Testis (tissue), 3 donors: ENCODE measurements around the gene CLDN4. TPM values are rescaled to one million over a fixed set of nuclear protein-coding genes. Genes with fewer than 3 reads are reported as not detected.

Experiments used
- DNase-seq: peaks from one replicate; pipeline ENCODE4 v3.0.0-alpha.2; 2019
- H3K27ac ChIP-seq, 2 donors: fragments of 200-600 bp; sonication (generic); one replicate each; pipeline ENCODE4 v1.5.1; 2019
- H3K27me3 ChIP-seq: fragments of 200-600 bp; sonication (generic); one replicate; pipeline ENCODE4 v1.5.1; 2019
- H3K36me3 ChIP-seq: fragments of 200-600 bp; sonication (generic); one replicate; pipeline ENCODE4 v1.5.1; 2017; ENCODE audit warnings: low read depth; ENCODE audit errors: missing control alignments
- H3K4me1 ChIP-seq: fragments of 200-600 bp; sonication (generic); one replicate; pipeline ENCODE4 v1.5.1; 2019
- H3K4me3 ChIP-seq, 2 donors: fragments of 200-600 bp; sonication (generic); one replicate each; pipeline ENCODE4 v1.5.1; 2017 to 2019
- H3K9me3 ChIP-seq: fragments of 200-600 bp; sonication (generic); one replicate; pipeline ENCODE4 v1.5.1; 2017
- CTCF ChIP-seq, 3 experiments: fragments of 450-650 bp in 2 of 3; fragments of 200-600 bp in 1 of 3; sonication (generic) in 1 of 3; IDR thresholded peaks; one replicate each; pipeline ENCODE4 v1.5.1; 2016 to 2019; ENCODE audit warnings: antibody characterized with exemption in 3 of 3, mild to moderate bottlenecking in 2 of 3, moderate library complexity in 1 of 3
- POLR2A ChIP-seq: fragments of 450-650 bp; IDR thresholded peaks from one replicate; pipeline ENCODE4 v1.6.1; 2017; ENCODE audit warnings: antibody characterized with exemption, mild to moderate bottlenecking, moderate library complexity
- WGBS, 2 donors: methylation state at CpG; one replicate each; pipeline ENCODE4 v1.1.5; 2018; 5-methylcytosine and 5-hydroxymethylcytosine counted together
- intact Hi-C: fragments of 100-400 bp; cut with DNase I; formaldehyde crosslinking; loops from one replicate; pipeline ENCODE4 v1.15.1; 2023; ENCODE audit warnings: low total_unique reads
- polyA plus RNA-seq: library from polyadenylated mRNA; stranded (reverse); fragments of 350-450 nt; fragmentation: Illumina TruSeq; extraction: RNeasy Lipid Tissue Mini Kit (QIAGEN cat#74804); gene quantifications from one replicate; pipeline ENCODE4 v1.2.3, GENCODE V29; 2014; ENCODE audit warnings: low read depth, low replicate concordance; ENCODE audit not compliant: insufficient read depth
- total RNA-seq, 2 donors: library from RNA; depleted of rRNA; stranded (reverse); fragments of >200 nt; gene quantifications; one replicate each; pipeline ENCODE4 v1.2.3, GENCODE V29; 2016

Gene CLDN4
- total and polyA plus RNA-seq, 3 donors from 2014 or later, result 0.93 to 4.3 (median 0.94) TPM

- Histone ChIP-seq H3K27me3 (no peaks in the 10 kb centered on the region), H3K4me1 (peaks cover under 1% of the 10 kb centered on the region), H3K27ac (no peak overlapping the region), H3K9me3 (no peaks in the 10 kb centered on the region), H3K36me3 (no peaks in the 10 kb centered on the region), H3K4me3 (no peak overlapping the region)
- no peak for DNase-seq
- TF ChIP-seq POLR2A, result no peak
- TF ChIP-seq CTCF (IDR thresholded peaks at IDR 0.05), result no peak
- intact Hi-C loops, result loop anchor here (10.0 kb wide), 1 partner anchor 68 kb away; no protein-coding TSS in a partner anchor
- WGBS, 2 donors, result 76 to 88% methylated on average over 13 to 15 of the region's 15 CpGs
These were observed 8.2 kb upstream of the CLDN4 start for GRCh38 chr7:73822319-73823173.

DNA sequence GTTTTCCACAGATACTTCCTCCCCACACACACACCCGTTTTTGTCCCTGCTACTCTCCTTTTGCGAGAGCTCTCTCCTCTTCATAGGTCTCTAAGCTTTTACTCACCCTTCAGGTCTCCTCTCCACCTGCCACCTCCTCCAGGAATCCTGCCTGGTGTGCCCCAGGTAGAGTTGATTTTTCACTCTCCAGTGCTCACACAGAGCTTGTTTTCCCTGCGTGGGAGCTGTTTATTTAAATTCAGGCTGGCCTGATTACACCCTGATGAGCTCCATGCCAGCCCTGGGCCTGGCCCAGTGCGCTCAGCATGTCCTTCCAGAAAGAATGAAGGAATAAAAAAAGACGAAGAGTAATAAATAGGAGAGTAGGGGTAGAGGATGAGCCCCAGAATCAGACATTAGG lies 7.5 kb upstream of the CLDN4 start:
- 83 to 86% methylated on average over 5 of the region's 5 CpGs for WGBS, 2 donors
- DNase-seq, result no peak
- no peaks in the 10 kb centered on the region for H3K9me3 ChIP-seq
- intact Hi-C loops, result loop anchor here (10.0 kb wide), 1 partner anchor 68 kb away; no protein-coding TSS in a partner anchor
- H3K27me3 ChIP-seq, result no peaks in the 10 kb centered on the region
- H3K4me3 ChIP-seq, result no peak overlapping the region
- no peak overlapping the region for H3K27ac ChIP-seq
- peaks cover 5% of the 10 kb centered on the region for H3K4me1 ChIP-seq
- no peak for TF ChIP-seq POLR2A
- TF ChIP-seq CTCF (IDR thresholded peaks at IDR 0.05), result no peak
- H3K36me3 ChIP-seq, result no peaks in the 10 kb centered on the region

GRCh38 chr7:73823873-73824592 lies 6.8 kb upstream of the CLDN4 start:
- Histone ChIP-seq H3K27me3 (no peaks in the 10 kb centered on the region), H3K36me3 (no peaks in the 10 kb centered on the region), H3K4me3 (no peak overlapping the region), H3K4me1 (peaks cover 5% of the 10 kb centered on the region), H3K27ac (no peak overlapping the region), H3K9me3 (no peaks in the 10 kb centered on the region)
- no peak for DNase-seq
- TF ChIP-seq POLR2A, result no peak
- no peak for TF ChIP-seq CTCF (IDR thresholded peaks at IDR 0.05)
- intact Hi-C loops, result loop anchor here (10.0 kb wide), 1 partner anchor 69 kb away; no protein-coding TSS in a partner anchor
- 75 to 89% methylated on average over 10 to 11 of the region's 11 CpGs for WGBS, 2 donors

GRCh38 chr7:73824986-73825385 lies 5.8 kb upstream of the CLDN4 start:
- intact Hi-C loops, result loop anchor here (10.0 kb wide), 1 partner anchor 70 kb away; no protein-coding TSS in a partner anchor
- Histone ChIP-seq H3K27me3 (no peaks in the 10 kb centered on the region), H3K36me3 (no peaks in the 10 kb centered on the region), H3K4me1 (peaks cover 5% of the 10 kb centered on the region), H3K27ac (no peak overlapping the region), H3K4me3 (no peak overlapping the region), H3K9me3 (no peaks in the 10 kb centered on the region)
- no peak for DNase-seq
- 60 to 75% methylated on average over 7 to 9 of the region's 9 CpGs for WGBS, 2 donors
- TF ChIP-seq POLR2A (no peak), CTCF (IDR thresholded peaks at IDR 0.05) (no peak)
